Retinal pigment epithelial cell (primary cell): ENCODE results near the gene EPHB1.
"Not testable (repeated sequence)": the region's sequence is repeated elsewhere in the genome, so short reads cannot be mapped to it uniquely, and the experiment has no call there.

Experiments used
- DNase-seq: peaks from one replicate; pipeline ENCODE4 v3.0.0-alpha.2; 2010; ENCODE audit warnings: low read depth
- H3K4me3 ChIP-seq: 2 replicates; pipeline ENCODE4 v1.5.1; 2011; ENCODE audit warnings: mild to moderate bottlenecking, low read length, control low read depth, moderate library complexity
- TF ChIP-seq, protein P1 (sequence below): conservative IDR thresholded peaks from 2 replicates; pipeline ENCODE4 v1.5.1; 2011; ENCODE audit warnings: low read depth, low read length, control low read depth, inconsistent platforms

The EPHB1 gene

GRCh38 chr3:135106445-135106844 lies 311.4 kb downstream of the EPHB1 start:
- TF ChIP-seq, protein P1, sequence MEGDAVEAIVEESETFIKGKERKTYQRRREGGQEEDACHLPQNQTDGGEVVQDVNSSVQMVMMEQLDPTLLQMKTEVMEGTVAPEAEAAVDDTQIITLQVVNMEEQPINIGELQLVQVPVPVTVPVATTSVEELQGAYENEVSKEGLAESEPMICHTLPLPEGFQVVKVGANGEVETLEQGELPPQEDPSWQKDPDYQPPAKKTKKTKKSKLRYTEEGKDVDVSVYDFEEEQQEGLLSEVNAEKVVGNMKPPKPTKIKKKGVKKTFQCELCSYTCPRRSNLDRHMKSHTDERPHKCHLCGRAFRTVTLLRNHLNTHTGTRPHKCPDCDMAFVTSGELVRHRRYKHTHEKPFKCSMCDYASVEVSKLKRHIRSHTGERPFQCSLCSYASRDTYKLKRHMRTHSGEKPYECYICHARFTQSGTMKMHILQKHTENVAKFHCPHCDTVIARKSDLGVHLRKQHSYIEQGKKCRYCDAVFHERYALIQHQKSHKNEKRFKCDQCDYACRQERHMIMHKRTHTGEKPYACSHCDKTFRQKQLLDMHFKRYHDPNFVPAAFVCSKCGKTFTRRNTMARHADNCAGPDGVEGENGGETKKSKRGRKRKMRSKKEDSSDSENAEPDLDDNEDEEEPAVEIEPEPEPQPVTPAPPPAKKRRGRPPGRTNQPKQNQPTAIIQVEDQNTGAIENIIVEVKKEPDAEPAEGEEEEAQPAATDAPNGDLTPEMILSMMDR, result no peak
- H3K4me3 ChIP-seq, result no peak overlapping the region
- no peak for DNase-seq

DNA sequence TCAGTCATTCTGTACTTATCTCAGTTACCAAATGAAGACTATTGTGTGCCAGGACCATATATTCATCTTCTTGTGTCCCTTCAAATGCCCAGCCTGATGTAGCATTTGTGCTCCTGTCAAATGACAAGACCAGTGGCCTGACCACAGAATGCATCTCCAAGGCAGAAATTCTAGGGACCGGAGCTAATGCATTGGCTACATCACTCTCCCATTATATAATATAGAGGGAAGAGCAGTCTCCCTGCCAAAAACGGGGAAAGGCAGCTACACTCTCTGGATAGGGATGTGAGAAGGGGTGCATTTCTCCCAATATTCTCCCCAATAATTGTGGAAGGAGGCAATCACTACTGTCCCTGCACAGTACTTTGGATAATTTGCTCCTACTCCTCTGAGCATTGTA lies 312.0 kb downstream of the EPHB1 start:
- no peak for DNase-seq
- H3K4me3 ChIP-seq, result no peak overlapping the region
- TF ChIP-seq, protein P1, result no peak

DNA sequence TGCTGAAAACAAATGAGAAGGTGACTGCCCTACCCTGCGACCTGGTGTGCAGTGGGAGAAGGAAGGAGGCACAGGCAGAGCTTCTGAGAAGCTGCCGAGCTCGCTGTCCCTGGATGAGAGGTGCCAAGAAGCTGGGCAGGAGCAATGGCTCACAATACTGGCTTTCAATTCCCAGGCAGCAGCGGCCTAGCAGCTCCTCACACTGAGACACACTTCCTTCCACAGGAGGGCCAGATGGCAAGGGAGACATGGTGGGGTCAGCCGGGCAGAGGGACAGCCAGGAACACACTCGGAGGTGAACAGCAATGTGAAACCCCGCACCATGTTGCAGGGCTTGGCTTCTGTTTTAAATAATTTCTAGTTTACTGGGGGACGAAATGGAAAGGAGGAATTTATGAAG lies 314.6 kb downstream of the EPHB1 start:
- H3K4me3 ChIP-seq, result no peak overlapping the region
- TF ChIP-seq, protein P1, result no peak
- no peak for DNase-seq

- not testable (repeated sequence) for DNase-seq, H3K4me3 ChIP-seq
Measured at GRCh38 chr3:135114551-135114950, 319.5 kb downstream of the EPHB1 start.

DNA sequence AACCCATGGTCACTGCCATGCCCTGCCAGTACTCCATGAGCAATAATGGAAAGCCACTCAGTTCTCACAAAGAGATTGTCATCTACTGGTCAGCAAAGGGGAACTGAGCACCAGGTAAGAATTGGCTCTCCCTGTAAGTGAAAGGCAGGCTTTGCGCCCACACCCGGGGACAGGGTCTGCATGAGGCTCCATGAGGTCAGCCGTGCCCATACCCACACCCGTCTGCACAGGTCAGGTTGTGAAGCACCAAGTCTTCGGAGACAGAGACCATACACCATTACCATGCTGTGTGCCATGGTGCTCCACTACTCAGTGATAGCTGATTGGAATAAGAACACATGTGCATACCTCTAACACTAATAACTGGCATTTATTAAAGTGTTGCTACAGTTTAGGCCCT lies 322.9 kb downstream of the EPHB1 start:
- TF ChIP-seq, protein P1, result no peak
- H3K4me3 ChIP-seq, result no peak overlapping the region
- no peak for DNase-seq

DNA sequence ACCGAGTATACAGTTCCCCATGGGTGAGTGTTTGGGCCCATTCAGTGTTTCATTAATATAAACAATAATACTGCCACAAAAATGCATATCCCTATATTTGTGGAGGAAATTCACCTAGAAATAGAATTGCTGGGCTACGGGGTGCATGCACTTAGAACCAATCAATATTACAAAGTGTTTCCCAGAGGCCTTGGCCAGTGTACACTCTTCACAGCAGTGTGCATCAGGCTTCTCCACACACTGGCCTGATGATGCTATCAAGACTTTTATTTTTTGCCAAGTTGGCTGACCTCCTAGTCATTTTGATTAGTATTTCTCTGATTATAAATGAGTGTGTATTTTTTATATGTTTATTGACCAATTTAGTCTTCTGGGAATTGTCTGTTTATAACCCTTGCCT lies 323.7 kb downstream of the EPHB1 start:
- TF ChIP-seq, protein P1, result no peak

DNA sequence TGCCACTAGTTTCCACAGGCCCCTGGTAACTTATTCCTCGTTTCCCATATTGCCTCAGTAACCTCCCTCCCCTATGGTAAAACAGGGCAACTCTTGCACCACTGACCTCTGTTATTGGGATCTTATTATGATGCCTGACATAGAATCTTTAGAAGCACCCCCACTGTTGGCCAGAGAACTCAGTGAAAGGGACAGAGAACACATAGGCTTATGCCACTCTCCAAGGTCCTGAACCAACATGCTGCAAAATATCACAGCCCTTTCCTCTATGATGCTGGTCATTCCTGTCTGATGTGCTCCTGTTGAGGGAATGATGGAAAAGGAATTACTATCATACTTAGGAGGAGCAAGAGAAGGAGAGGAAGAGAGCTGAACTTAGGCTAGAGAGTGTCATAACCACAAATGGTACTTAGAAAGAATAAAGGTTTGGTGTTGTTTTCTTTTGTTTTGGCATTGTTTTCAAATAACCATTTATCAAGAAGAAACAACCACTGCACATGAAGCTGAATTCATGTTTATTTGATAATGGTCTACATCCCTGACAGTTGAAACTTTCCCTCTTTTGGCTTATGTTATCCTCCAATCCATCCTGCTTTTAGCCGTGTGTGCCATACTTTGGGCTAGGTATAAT lies 330.2 kb downstream of the EPHB1 start:
- TF ChIP-seq, protein P1, result no peak
- H3K4me3 ChIP-seq, result no peak overlapping the region
- peak; percentile 7 for DNase-seq

More for the DNA sequence above, 323.7 kb downstream of the EPHB1 start:
- no peak overlapping the region for H3K4me3 ChIP-seq
- DNase-seq, result no peak
